HG03060 (cell line): ENCODE results near the gene CLASP1.
"Not testable (repeated sequence)": the region's sequence is repeated elsewhere in the genome, so short reads cannot be mapped to it uniquely, and the experiment has no call there.

Experiments used
- ATAC-seq: cut with Tn5 transposase; IDR thresholded peaks from one replicate; pipeline ENCODE4 v1.9.1; 2021; ENCODE audit warnings: low read depth, moderate number of reproducible peaks; ENCODE audit not compliant: unreplicated experiment

CLASP1 gene

GRCh38 chr2:121588357-121588756 lies 60.9 kb downstream of the CLASP1 start:
- ATAC-seq = no peak

- no peak for ATAC-seq
Observed at GRCh38 chr2:121587131-121587530, 62.1 kb downstream of the CLASP1 start.

DNA sequence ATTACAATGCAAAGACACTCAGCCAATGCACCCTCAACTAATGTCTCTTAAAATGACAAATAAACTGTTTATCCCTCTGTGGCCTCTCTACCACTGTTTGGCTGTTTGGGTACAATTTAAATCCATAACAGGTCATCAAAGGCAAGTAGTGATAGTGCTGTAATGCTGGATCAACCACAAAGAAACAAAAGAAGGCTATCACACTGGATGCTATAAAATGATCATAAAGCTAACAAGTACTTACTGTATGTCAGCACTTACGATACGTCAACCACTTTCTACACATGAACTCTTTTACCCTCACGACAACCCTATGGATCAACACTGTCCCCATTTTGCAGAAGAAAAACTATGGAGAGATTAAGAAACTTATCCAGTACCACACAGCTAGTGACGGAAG lies 64.5 kb downstream of the CLASP1 start:
- ATAC-seq = no peak

- no peak for ATAC-seq
Observed at GRCh38 chr2:121583555-121583954, 65.7 kb downstream of the CLASP1 start.

DNA sequence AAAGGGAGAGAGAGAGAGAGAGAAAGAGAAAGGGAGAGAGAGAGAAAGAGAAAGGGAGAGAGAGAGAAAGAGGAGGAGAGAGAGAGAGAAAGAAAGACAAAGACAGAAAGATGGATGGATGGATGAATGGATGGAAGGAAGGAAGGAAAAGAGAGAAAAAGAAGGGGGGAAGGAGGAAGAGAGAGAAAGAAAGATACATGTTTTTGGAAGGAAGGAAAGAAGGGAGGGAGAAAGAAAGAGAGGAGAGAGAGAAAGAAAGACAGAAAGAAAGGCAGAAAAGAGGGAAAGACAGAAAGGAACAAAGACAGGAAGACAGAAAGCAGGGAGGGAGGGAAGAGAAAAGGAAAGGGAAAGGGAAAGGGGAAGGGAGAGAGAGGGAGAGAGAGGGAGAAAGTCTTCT lies 67.0 kb downstream of the CLASP1 start:
- ATAC-seq = no peak

GRCh38 chr2:121579309-121579708 lies 70.0 kb downstream of the CLASP1 start:
- no peak for ATAC-seq

DNA sequence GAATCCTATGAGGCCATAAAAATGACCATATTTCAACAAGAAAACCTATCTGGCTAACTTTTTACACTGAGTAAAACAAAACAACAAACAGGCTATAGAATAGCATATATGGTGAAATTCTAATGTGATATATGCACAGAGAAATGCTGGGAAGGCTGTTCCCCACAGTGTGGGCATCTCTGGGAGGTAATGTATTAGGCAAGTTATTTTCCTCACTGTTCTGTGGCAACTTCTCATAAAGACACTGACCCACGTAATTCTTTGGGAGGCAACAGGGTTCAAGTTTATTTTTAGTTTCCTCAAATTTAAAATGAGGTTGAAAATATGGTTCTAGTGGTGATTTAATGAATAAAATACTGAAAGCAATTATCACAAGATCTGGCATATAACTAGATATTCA lies 71.9 kb downstream of the CLASP1 start:
- no peak for ATAC-seq

DNA sequence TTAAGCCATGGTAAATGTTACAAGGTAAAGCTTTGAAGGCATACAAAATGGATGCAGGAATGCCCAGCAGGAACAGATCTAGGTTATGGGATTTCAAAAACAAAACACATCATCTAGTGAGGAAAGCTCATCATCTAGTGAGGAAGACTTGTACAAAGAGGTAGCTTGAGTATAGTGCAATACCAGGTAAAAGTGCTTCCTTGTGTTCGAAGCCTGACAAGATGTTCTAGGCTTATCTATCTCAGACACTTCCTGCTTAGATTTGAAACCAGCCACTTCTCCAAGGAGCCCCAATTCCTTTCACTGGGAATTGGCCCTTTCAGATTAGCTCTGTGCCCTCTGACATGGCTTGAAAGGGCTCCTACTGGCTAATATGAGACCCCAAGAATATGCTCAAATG lies 73.0 kb downstream of the CLASP1 start:
- ATAC-seq = no peak

GRCh38 chr2:121575800-121576199 lies 73.5 kb downstream of the CLASP1 start:
- no peak for ATAC-seq

DNA sequence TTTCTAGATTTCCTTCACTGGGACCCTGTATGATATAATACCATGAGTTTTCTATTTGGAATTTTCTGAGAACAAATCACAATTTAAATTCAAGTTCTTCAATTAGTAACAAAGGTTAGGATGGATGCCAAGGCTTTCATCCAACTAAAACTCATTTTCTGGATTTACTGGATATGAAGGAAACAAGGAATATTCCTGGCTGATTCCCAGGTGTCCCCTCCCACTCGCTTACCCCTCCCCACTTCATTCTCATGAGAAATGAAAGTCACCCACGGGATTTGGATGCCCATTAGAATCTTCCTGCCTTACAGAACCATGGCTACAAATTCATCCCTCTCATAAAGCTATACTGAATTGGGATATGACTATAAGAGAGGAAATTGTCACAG lies 78.6 kb downstream of the CLASP1 start:
- no peak for ATAC-seq

- ATAC-seq = no peak
Observed at GRCh38 chr2:121570036-121570666, 79.1 kb downstream of the CLASP1 start.

DNA sequence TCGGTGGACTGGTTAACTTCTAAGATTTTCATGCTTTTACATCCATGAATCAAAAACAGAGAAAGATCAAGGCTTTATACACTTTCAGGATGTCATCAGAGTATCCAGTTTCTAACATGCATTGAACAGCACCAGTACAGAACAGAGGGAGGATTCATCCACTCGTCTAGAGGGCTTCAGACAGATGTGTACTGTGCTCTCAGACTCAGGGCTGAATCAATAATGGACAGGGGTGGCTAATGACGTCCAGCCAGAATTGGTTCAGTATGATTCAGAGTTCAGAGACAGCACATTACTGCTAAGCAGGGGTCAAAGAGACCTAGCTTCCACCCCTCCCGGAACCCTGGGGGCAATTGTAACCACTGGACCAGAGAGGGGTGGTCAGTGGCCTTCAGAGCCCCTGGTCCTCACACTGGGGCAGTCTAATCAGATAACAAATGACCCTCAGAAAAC lies 81.3 kb downstream of the CLASP1 start:
- no peak for ATAC-seq

- no peak for ATAC-seq
Observed at GRCh38 chr2:121567452-121567851, 81.8 kb downstream of the CLASP1 start.

DNA sequence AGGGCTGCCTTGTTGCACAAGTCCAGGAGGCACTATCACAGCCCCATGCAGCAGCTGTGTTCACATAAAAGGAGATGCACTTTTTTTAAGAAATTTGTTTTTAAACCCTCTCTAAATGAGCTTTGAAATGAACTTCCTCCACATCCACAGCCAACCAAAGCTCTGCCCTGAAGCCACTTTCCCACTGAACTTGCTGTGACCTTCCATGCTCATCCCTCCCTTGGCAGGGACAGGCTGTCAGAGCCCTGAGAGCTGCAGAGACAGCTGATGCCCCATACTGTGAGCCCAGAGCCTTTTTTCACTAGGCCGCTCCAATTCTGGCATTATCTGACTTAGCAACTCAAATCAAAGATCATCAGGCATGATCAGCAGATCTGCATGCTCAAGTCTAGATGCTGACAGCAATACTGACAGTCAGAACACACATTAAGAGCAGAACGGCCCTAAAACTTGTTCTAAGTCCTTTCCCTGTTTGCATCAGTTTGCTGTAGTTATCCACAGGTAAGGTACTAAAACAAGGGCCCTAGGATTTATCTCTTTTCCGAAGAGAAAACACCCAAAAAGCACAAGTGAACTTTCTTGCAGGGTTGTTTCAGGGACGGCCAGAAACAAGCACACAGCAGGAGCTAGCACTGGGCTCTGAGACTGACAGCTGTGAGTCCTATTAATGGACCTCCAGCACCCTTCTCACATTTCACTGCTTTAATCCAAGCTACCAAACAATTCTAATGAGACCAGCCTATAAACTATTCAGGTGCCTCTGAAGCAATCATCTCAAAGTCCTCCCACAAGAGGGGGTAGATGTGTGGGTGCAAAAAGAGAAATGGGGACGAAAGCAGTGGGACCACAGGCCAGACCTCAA lies 83.6 kb downstream of the CLASP1 start:
- ATAC-seq = no peak

DNA sequence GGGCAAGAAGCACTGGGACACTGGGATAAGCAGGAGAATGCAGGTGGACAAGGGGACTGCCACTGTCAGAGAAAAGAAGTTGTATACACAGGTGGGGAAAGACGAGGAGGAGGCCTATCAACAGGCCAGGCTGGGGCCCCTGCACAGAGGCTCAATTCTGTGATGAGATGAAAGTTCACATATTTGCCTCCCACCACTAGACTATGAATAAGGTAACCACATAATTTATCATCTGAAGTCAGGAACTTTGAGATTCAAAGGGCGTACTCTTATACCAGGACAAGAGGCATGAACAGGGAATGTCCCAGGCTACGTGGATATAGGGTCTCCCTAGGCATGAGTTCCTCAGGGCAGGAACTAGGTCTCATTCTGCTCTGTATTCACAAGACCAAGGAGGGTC lies 84.4 kb downstream of the CLASP1 start:
- no peak for ATAC-seq

DNA sequence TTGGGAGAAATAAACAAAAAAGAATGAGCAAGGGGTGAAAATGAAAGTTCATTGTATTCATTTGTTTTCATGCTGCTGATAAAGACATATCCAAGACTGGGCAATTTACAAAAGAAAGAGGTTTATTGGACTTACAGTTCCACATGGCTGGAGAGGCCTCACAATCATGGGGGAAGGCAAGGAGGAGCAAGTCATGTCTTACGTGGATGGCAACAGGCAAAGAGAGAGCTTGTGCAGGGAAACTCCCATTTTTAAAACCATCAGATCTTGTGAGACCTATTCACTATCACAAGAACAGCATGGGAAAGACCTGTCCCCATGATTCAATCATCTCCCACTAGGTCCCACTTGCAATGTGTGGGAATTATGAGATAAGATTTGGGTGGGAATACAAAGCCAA lies 85.5 kb downstream of the CLASP1 start:
- not testable (repeated sequence) for ATAC-seq

DNA sequence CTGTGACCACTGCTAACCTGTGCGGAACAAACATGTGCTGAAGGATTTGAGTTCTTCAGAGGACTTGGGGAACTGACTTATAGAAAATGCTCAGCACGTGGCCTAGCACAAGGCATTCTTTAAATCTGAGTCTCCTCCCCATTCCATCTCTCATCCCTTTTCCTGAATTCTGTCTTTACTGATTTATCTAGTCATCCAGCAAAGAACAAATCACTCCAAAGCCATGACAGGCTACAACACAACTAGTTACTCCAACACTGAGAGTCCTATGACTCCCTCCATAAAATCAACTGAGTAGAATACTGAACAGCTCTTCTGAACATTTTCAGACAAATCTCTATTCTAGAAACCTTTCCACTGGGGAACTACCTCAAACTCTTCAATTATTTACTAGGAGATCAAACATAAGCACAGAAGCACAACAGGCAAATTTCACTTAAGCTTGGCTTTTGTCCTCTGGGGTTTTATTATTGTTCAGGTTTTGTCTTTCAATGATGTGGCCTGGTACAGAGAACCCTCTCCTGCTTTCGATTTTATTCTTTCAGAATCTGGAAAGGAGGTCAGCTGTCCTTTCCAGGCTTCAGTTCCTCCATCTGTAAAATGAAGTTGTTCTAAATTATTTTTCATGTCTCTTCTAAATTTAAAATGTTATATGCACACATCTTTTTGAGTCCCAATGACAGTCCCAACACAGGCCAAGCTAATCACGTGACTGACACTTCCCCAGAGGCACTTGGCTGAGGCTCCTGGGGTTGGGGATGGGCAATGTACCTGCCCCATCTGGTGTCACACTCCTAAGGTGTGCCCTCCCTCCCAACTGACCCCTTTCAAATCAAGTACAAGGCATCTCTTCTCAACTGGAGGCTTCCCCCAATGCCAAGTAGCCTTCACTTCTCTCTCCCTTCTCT lies 86.7 kb downstream of the CLASP1 start:
- no peak for ATAC-seq

DNA sequence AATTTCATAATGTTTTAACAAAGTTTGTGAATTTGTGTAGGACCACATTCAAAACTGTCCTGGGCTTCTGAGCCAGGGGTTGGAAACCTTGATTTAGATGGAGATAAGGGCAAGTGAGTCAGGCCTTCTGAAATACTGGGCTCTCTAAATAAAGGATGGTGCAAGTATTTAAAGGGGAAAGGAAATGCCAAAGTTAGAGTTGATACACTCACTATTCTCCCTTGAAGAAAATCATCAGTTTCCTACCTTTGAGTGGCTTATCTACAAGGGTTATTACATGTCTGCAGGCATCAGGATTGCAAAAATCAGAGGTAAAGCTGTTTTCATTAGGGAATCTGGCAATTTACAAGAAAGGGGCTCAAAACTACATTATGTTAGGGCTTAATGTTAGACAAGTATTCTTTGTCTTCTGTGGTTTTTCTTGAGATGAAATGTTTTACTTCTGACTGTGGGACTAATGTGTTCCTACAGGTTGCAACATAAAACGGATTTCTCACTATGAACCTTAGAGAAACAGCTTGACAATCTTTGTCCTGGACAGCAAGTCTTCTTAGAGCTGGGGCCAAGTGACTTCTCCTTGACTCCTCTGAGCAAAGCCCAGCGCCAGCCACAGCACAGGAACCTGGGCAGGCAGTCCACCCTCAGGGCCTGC lies 87.5 kb downstream of the CLASP1 start:
- no peak for ATAC-seq

- ATAC-seq = no peak
Observed at GRCh38 chr2:121558329-121558728, 90.9 kb downstream of the CLASP1 start.

- no peak for ATAC-seq
Observed at GRCh38 chr2:121555008-121555407, 94.3 kb downstream of the CLASP1 start.
